ENCODE measurements around the gene RAB6B. TPM values are rescaled to one million over a fixed set of nuclear protein-coding genes. Genes with fewer than 3 reads are reported as not detected.

The RAB6B gene
- total RNA-seq, 4 donors from 2014 or later = 1.7 to 16.4 (median 3.4) TPM

DNA sequence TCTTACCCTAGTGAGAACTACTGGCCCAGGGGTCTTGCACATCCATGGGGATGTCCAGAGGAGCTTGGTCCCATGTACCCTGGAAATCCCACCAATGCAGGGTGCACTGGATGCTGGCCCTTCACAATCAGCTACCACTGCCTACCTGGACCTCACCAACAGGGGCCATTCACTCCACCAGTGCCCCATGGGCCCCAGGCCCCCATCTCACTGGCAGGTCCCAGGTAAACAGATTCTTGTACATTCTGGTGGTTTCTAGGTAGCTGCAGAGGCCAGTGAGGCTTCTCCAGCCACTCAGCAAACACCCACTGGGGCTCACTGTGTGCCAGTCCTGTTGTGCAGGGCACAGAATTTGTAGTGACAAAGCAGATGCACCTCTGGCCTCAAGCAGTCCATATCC is 24.9 kb downstream of the RAB6B start:
- ATAC-seq (ENCODE audit: low FRiP score) = no peak
- DNase-seq (ENCODE audit: low spot score) = no peak
- TF ChIP-seq, protein P1, sequence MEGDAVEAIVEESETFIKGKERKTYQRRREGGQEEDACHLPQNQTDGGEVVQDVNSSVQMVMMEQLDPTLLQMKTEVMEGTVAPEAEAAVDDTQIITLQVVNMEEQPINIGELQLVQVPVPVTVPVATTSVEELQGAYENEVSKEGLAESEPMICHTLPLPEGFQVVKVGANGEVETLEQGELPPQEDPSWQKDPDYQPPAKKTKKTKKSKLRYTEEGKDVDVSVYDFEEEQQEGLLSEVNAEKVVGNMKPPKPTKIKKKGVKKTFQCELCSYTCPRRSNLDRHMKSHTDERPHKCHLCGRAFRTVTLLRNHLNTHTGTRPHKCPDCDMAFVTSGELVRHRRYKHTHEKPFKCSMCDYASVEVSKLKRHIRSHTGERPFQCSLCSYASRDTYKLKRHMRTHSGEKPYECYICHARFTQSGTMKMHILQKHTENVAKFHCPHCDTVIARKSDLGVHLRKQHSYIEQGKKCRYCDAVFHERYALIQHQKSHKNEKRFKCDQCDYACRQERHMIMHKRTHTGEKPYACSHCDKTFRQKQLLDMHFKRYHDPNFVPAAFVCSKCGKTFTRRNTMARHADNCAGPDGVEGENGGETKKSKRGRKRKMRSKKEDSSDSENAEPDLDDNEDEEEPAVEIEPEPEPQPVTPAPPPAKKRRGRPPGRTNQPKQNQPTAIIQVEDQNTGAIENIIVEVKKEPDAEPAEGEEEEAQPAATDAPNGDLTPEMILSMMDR (IDR thresholded peaks at IDR 0.05) = no peak

- TF ChIP-seq, protein P1 (IDR thresholded peaks at IDR 0.05) = no peak
- DNase-seq (ENCODE audit: low spot score) (no peak), ATAC-seq (ENCODE audit: low FRiP score) (no peak)
These were observed 26.1 kb downstream of the RAB6B start for GRCh38 chr3:133869586-133869985.

DNA sequence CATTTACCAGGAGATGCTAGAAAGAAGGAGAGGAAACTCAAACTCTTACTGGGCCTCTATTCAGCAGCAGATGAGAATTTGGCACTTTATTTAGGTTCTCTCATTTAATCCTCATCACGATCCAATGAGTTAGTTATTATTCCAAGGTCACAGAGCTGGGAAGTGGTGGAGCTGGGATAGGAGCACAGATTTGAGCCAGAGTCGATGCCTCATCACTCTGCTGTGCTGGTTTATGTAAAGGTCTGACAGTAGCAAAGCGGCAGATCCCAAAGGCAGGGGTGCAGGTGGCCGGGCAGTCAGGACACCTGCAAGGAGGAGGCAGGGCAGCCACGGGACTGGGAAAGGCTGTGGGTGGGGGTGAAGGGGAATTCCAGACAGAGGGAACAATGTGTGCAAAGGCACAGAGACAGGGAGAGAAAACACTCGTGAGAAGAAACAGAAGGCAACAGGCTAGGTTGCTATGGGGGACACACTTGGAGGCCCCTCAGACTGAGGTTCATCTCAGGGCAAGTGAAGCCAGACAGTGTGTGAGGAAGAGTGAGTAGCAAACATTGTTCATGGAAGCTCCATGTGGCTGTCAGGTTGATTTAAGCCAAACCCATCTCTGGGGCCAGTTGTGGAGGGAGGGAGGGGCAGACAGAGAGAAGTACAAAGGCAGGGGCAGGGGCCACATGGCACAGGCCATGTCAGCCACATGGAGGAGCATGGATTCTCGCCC is 26.8 kb downstream of the RAB6B start:
- ATAC-seq (ENCODE audit: low FRiP score) = no peak
- no peak for DNase-seq (ENCODE audit: low spot score)
- TF ChIP-seq, protein P1 (IDR thresholded peaks at IDR 0.05) = no peak

GRCh38 chr3:133868186-133868585 is 27.5 kb downstream of the RAB6B start:
- TF ChIP-seq, protein P1 (IDR thresholded peaks at IDR 0.05) = no peak
- ATAC-seq (ENCODE audit: low FRiP score) = no peak
- DNase-seq (ENCODE audit: low spot score) = no peak

DNA sequence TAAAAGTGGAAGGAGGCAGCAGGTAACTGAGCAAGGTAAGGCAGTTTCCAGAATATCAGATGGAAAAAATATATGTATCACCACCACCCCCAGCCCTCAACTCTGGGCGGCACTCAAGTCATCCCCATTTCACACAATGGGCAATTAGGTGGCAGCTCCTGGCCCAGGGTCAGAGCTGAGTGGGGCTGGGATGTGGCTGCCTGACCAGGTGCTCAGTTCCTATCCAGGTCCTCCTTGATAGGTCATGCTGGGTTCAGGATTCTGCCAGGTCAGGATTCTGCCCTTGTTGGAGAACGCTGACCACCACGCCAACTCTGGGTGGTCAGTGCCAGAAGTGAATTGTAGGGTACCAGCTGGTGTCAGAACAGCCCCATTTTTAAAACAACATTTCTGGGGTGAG is 29.5 kb downstream of the RAB6B start:
- TF ChIP-seq, protein P1 (IDR thresholded peaks at IDR 0.05) = no peak
- DNase-seq (ENCODE audit: low spot score) (no peak), ATAC-seq (ENCODE audit: low FRiP score) (no peak)

- TF ChIP-seq, protein P1 (IDR thresholded peaks at IDR 0.05) = no peak
- ATAC-seq (ENCODE audit: low FRiP score) = no peak
- DNase-seq (ENCODE audit: low spot score) = no peak
These were observed 30.4 kb downstream of the RAB6B start for GRCh38 chr3:133865136-133865855.

- no peak for DNase-seq (ENCODE audit: low spot score)
- TF ChIP-seq, protein P1 (IDR thresholded peaks at IDR 0.05) = no peak
- ATAC-seq (ENCODE audit: low FRiP score) = no peak
These were observed 31.1 kb downstream of the RAB6B start for GRCh38 chr3:133864616-133865015.

All from omental fat pad (tissue), 4 donors.